MCF 10A (cell line): Measurements from ENCODE around the gene PLAGL2. TPM values are rescaled to one million over a fixed set of nuclear protein-coding genes. Genes with fewer than 3 reads are reported as not detected.

Source experiments
- BruUV-seq: library from RNA; stranded (reverse); fragments of 400-500 nt; replicated peaks from 2 replicates; lab custom pipeline; 2021; lab: Mats Ljungman, UMichigan
- CTCF ChIA-PET: fragments of 300-600 bp; sonication (Branson Sonifier 250); formaldehyde crosslinking; extraction: SDS; loops from one replicate; lab custom pipeline; 2021; ENCODE audit warnings: antibody characterized with exemption, inconsistent platforms; lab: Yijun Ruan, JAX
- POLR2A ChIA-PET: fragments of 300-600, 350-650 bp; sonication (Branson Sonifier 250); formaldehyde crosslinking; extraction: SDS; loops from one replicate; lab custom pipeline; 2020; ENCODE audit warnings: antibody characterized with exemption, inconsistent platforms; lab: Yijun Ruan, JAX
- DNase-seq: peaks from one replicate; pipeline ENCODE4 v3.0.0-alpha.2; 2018; ENCODE audit not compliant: unreplicated experiment
- H3K27ac Mint-ChIP-seq: one replicate; pipeline ENCODE4 v1.8.0; 2022; ENCODE audit warnings: mild to moderate bottlenecking, low read depth, mixed read lengths; ENCODE audit not compliant: unreplicated experiment
- H3K27me3 Mint-ChIP-seq: one replicate; pipeline ENCODE4 v1.8.0; 2022; ENCODE audit warnings: mixed read lengths; ENCODE audit not compliant: insufficient read depth, unreplicated experiment
- H3K36me3 Mint-ChIP-seq: one replicate; pipeline ENCODE4 v1.8.0; 2022; ENCODE audit warnings: mild to moderate bottlenecking, moderate library complexity, mixed read lengths; ENCODE audit not compliant: insufficient read depth, unreplicated experiment
- H3K4me1 Mint-ChIP-seq: one replicate; pipeline ENCODE4 v1.8.0; 2022; ENCODE audit warnings: mixed read lengths; ENCODE audit not compliant: insufficient read depth, unreplicated experiment
- H3K4me3 Mint-ChIP-seq: one replicate; pipeline ENCODE4 v1.8.0; 2022; ENCODE audit warnings: mild to moderate bottlenecking, moderate library complexity, mixed read lengths; ENCODE audit not compliant: unreplicated experiment
- H3K9me3 Mint-ChIP-seq: one replicate; pipeline ENCODE4 v1.8.0; 2022; ENCODE audit warnings: mixed read lengths; ENCODE audit not compliant: unreplicated experiment
- intact Hi-C: fragments of 100-400 bp; cut with micrococcal nuclease; formaldehyde crosslinking; loops from 2 replicates; pipeline ENCODE4 v1.14.1; 2022
- total RNA-seq: library from RNA; stranded (reverse); gene quantifications from 2 replicates; pipeline ENCODE4 v1.2.3, GENCODE V29; 2022
- TF ChIP-seq, protein P1 (sequence below): fragments of 200-600 bp; IDR thresholded peaks from one replicate; pipeline ENCODE4 v1.8.0; 2022; ENCODE audit warnings: antibody characterized with exemption, mild to moderate bottlenecking; ENCODE audit not compliant: unreplicated experiment

PLAGL2 gene
- total RNA-seq, 1 experiment from 2014 or later = 18.6 TPM

DNA sequence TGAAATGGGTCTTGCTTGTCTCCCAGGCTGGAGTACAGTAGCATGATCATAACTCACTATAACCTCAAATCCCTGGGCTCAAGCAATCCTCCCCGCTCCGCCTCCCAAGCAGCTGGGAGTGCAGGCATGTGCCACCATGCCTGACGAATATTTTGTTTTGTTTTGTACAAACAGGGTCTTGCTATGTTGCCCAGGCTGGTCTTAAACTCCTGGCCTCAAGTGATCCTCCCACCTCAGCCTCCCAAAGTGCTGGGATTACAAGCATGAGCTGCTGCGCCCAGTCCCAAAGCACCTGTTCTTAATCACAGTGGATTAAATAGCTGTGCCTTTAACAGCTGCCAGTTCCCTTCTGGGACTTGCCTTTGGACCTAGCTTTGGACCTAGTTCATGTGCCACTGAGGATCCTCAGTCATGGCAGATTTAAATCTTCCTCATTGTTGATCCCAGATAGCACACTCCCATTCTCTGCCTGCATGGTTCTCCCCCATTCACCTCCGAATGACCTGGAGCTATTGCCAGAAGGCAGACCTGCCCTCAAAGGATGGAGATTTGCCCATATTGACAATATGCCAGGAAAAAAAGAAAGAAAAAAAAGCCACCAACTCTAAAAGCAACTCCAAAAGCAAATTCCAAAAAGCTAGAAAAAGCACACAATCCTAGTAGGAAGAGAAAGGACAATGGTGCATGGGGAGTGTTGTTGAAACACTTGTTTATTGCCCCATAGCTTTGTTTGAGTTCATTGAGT lies 10.8 kb upstream of the PLAGL2 start:
- TF ChIP-seq, protein P1, sequence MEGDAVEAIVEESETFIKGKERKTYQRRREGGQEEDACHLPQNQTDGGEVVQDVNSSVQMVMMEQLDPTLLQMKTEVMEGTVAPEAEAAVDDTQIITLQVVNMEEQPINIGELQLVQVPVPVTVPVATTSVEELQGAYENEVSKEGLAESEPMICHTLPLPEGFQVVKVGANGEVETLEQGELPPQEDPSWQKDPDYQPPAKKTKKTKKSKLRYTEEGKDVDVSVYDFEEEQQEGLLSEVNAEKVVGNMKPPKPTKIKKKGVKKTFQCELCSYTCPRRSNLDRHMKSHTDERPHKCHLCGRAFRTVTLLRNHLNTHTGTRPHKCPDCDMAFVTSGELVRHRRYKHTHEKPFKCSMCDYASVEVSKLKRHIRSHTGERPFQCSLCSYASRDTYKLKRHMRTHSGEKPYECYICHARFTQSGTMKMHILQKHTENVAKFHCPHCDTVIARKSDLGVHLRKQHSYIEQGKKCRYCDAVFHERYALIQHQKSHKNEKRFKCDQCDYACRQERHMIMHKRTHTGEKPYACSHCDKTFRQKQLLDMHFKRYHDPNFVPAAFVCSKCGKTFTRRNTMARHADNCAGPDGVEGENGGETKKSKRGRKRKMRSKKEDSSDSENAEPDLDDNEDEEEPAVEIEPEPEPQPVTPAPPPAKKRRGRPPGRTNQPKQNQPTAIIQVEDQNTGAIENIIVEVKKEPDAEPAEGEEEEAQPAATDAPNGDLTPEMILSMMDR = no peak
- H3K9me3 Mint-ChIP-seq = no peaks in the 10 kb centered on the region
- intact Hi-C loops = no loop called here
- H3K27ac Mint-ChIP-seq = no peak overlapping the region
- BruUV-seq = no TSS peak
- ChIA-PET CTCF (interaction anchor here (0.6 to 0.7 kb wide), 2 partner anchors 11 to 395 kb away, joined by 3 read pairs; no protein-coding TSS in a partner anchor), POLR2A (interaction anchor here (0.8 to 2.4 kb wide), 2 partner anchors 9 to 13 kb away, joined by 3 to 13 read pairs; no protein-coding TSS in a partner anchor)
- H3K4me3 Mint-ChIP-seq = no peak overlapping the region
- peaks cover 7% of the 10 kb centered on the region for H3K4me1 Mint-ChIP-seq
- peaks cover 61% of the 10 kb centered on the region for H3K36me3 Mint-ChIP-seq
- DNase-seq = no peak
- H3K27me3 Mint-ChIP-seq = no peaks in the 10 kb centered on the region

DNA sequence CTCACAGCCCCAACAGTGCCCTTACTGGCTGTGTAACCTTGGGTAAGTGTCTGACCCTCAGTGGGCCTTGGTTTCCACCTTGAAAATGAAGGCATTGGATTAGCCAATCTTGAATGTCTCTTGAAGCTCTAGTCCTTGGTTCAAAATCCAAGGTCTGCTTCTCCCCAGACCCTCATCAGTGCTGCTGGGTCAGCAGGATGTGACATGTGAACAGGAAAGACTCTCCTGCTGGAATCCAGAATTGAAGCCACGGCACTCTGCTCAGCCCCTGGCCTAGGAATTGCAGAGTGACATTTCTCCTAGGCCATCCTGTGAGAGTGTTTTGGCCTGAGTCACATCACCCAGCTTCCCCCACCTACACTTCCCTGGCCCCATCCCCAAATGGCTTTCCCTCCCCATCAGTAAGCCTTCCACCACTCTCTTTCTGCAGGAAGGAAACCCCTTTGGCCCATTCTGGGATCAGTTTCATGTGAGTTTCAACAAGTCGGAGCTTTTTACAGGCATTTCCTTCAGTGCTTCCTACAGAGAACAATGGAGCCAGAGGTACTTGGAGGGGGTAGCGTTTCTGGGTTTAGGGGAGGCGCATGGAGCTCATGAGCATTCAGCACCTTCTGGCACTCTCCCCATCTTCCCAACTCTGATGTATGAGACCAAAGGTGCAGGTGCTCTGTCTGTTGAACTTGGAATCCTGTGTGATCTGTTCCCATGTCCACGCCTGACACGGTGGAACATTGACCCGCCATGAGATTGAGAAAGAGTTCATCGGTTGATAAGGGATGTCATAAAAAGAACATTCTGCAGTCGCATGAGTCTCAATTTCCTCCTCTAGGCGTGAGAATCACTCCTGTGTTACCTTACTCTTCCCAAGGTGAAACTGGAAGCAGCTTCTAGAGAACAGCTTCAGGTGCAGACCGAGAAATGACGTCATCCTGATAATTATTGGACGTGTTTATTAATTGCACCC lies 8.9 kb upstream of the PLAGL2 start:
- ChIA-PET CTCF (no interaction called here), POLR2A (interaction anchor here (0.9 to 1.5 kb wide), 3 partner anchors 8 to 13 kb away, joined by 3 to 5 read pairs (median 4); no protein-coding TSS in a partner anchor)
- intact Hi-C loops = no loop called here
- no peak for DNase-seq
- Mint-ChIP-seq H3K4me1 (peaks cover 12% of the 10 kb centered on the region), H3K4me3 (no peak overlapping the region), H3K9me3 (no peaks in the 10 kb centered on the region), H3K36me3 (peaks cover 76% of the 10 kb centered on the region), H3K27ac (no peak overlapping the region), H3K27me3 (no peaks in the 10 kb centered on the region)
- no TSS peak for BruUV-seq
- TF ChIP-seq, protein P1 = no peak

DNA sequence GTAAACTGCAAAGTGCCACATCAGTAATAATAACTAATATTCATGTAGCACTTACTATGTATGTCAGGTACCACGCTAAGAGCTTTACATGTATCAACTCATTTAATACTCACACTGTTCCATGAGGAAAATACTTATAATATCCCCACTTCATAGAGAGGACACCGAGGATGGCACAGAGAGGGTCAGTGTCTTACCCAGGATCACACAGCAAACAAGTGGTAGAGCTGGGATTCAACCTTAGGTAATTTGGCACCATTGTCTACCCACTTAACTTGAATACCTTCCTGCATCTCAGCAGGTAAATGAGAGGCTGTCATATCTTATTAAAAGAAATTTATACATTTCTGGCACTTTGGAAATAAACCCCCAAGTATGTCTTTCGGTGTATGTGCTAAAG lies 8.2 kb upstream of the PLAGL2 start:
- Mint-ChIP-seq H3K4me3 (no peak overlapping the region), H3K27ac (no peak overlapping the region), H3K9me3 (no peaks in the 10 kb centered on the region), H3K36me3 (peaks cover 75% of the 10 kb centered on the region), H3K27me3 (no peaks in the 10 kb centered on the region), H3K4me1 (peaks cover 14% of the 10 kb centered on the region)
- BruUV-seq = no TSS peak
- TF ChIP-seq, protein P1 = no peak
- ChIA-PET CTCF (interaction anchor here (0.5 kb wide), 1 partner anchor 575 kb away, joined by 3 read pairs; no protein-coding TSS in a partner anchor), POLR2A (interaction anchor here (1.0 to 1.5 kb wide), 2 partner anchors 10 to 14 kb away, joined by 3 to 5 read pairs; no protein-coding TSS in a partner anchor)
- intact Hi-C loops = no loop called here
- no peak for DNase-seq
